A549 (cell line): ENCODE measurements around the gene EFCAB14.
"Not testable (repeated sequence)": the region's sequence is repeated elsewhere in the genome, so short reads cannot be mapped to it uniquely, and the experiment has no call there.

Experiments used
- CTCF ChIP-seq: fragments of >200 bp; sonication (Bioruptor Twin); formaldehyde crosslinking; IDR thresholded peaks from 3 replicates; pipeline ENCODE4 v1.5.1; 2016
- E2F6 ChIP-seq: IDR thresholded peaks from 2 replicates; pipeline ENCODE4 v1.6.1; 2012; ENCODE audit warnings: low read depth, borderline replicate concordance
- ESRRA ChIP-seq: fragments of 150-350 bp; IDR thresholded peaks from 2 replicates; pipeline ENCODE4 v1.6.1; 2014; ENCODE audit warnings: mild to moderate bottlenecking, low read length, borderline replicate concordance
- POLR2A ChIP-seq: IDR thresholded peaks from 2 replicates; pipeline ENCODE4 v1.6.1; 2012; ENCODE audit warnings: mild to moderate bottlenecking, low read length
- RFX5 ChIP-seq: fragments of 450-650 bp; IDR thresholded peaks from 2 replicates; pipeline ENCODE4 v1.7.1; 2014; ENCODE audit warnings: antibody characterized with exemption, mild to moderate bottlenecking, moderate library complexity
- SMC3 ChIP-seq: fragments of >200 bp; sonication (Bioruptor Twin); formaldehyde crosslinking; IDR thresholded peaks from 3 replicates; pipeline ENCODE4 v1.6.1; 2018; ENCODE audit warnings: inconsistent platforms

- not testable (repeated sequence) for TF ChIP-seq CTCF, POLR2A, SMC3, ESRRA, E2F6, RFX5
These were observed 64.2 kb downstream of the EFCAB14 start for GRCh38 chr1:46654698-46655097.
